Parathyroid adenoma (tissue), 2 donors: Measurements from ENCODE around the gene QRFPR.
"Not testable (repeated sequence)": the region's sequence is repeated elsewhere in the genome, so short reads cannot be mapped to it uniquely, and the experiment has no call there.

Experiments used
- H2AFZ ChIP-seq: fragments of 300-600 bp; sonication (generic); one replicate; pipeline ENCODE4 v1.7.0; 2017; ENCODE audit warnings: antibody characterized with exemption, mild to moderate bottlenecking
- H3K27ac ChIP-seq: fragments of 300-600 bp; sonication (generic); one replicate; pipeline ENCODE4 v1.7.0; 2017
- H3K27me3 ChIP-seq: fragments of 300-600 bp; sonication (generic); one replicate; pipeline ENCODE4 v1.7.0; 2017; ENCODE audit warnings: low read length; ENCODE audit not compliant: control insufficient read depth, insufficient read depth
- H3K36me3 ChIP-seq: fragments of 300-600 bp; sonication (generic); one replicate; pipeline ENCODE4 v1.7.0; 2017; ENCODE audit warnings: low read length; ENCODE audit not compliant: control insufficient read depth, insufficient read depth
- H3K4me1 ChIP-seq: fragments of 300-600 bp; sonication (generic); one replicate; pipeline ENCODE4 v1.7.0; 2017; ENCODE audit warnings: control low read depth
- H3K4me2 ChIP-seq: fragments of 300-600 bp; sonication (generic); one replicate; pipeline ENCODE4 v1.7.0; 2017; ENCODE audit warnings: low read length
- H3K4me3 ChIP-seq: fragments of 300-600 bp; sonication (generic); one replicate; pipeline ENCODE4 v1.7.0; 2017; ENCODE audit warnings: low read depth, low read length
- H3K79me2 ChIP-seq: fragments of 300-600 bp; sonication (generic); one replicate; pipeline ENCODE4 v1.7.0; 2017; ENCODE audit warnings: control low read depth
- H3K9ac ChIP-seq: fragments of 300-600 bp; sonication (generic); one replicate; pipeline ENCODE4 v1.7.0; 2017; ENCODE audit warnings: mild to moderate bottlenecking
- H3K9me3 ChIP-seq: fragments of 300-600 bp; sonication (generic); one replicate; pipeline ENCODE4 v1.7.0; 2017; ENCODE audit warnings: low read length; ENCODE audit not compliant: control insufficient read depth
- CTCF ChIP-seq: fragments of 300-600 bp; sonication (generic); IDR thresholded peaks from one replicate; pipeline ENCODE4 v1.7.0; 2017; ENCODE audit warnings: antibody characterized with exemption, mild to moderate bottlenecking
- donor health status: primary hyperparathyroidism.

Gene QRFPR

GRCh38 chr4:121380776-121381462 lies at the start of gene QRFPR:
Gene QRFPR (minus strand): TSS chr4:121381018. CDS start chr4:121380647, 371 bp downstream.
- no peaks in the 10 kb centered on the region for H3K79me2 ChIP-seq
- no peaks in the 10 kb centered on the region for H3K27me3 ChIP-seq
- no peaks in the 10 kb centered on the region for H3K4me1 ChIP-seq
- no peak within 1 kb of the TSS for H3K4me3 ChIP-seq
- peak within 1 kb of the TSS; percentile 46 for H3K4me2 ChIP-seq
- no peak within 1 kb of the TSS for H3K9ac ChIP-seq
- H2AFZ ChIP-seq: no peak within 1 kb of the TSS
- no peaks in the 10 kb centered on the region for H3K9me3 ChIP-seq
- no peak within 1 kb of the TSS for H3K27ac ChIP-seq
- no peaks in the 10 kb centered on the region for H3K36me3 ChIP-seq
- TF ChIP-seq CTCF: no peak

GRCh38 chr4:121428721-121429120 lies 47.9 kb upstream of the QRFPR start:
- no peak overlapping the region for H2AFZ ChIP-seq
- H3K4me2 ChIP-seq: no peak overlapping the region
- H3K79me2 ChIP-seq: no peaks in the 10 kb centered on the region
- H3K27me3 ChIP-seq: no peaks in the 10 kb centered on the region
- no peak overlapping the region for H3K27ac ChIP-seq
- no peaks in the 10 kb centered on the region for H3K9me3 ChIP-seq
- no peak overlapping the region for H3K4me3 ChIP-seq
- no peak for TF ChIP-seq CTCF
- H3K4me1 ChIP-seq: no peaks in the 10 kb centered on the region
- H3K9ac ChIP-seq: no peak overlapping the region
- H3K36me3 ChIP-seq: no peaks in the 10 kb centered on the region

- no peak for TF ChIP-seq CTCF
- Histone ChIP-seq H3K79me2 (no peaks in the 10 kb centered on the region), H3K27me3 (no peaks in the 10 kb centered on the region), H3K9ac (no peak overlapping the region), H3K4me2 (no peak overlapping the region), H3K4me3 (no peak overlapping the region), H3K9me3 (no peaks in the 10 kb centered on the region), H3K36me3 (no peaks in the 10 kb centered on the region), H3K4me1 (no peaks in the 10 kb centered on the region), H3K27ac (no peak overlapping the region), H2AFZ (no peak overlapping the region)
Measured at GRCh38 chr4:121421594-121421993, 40.8 kb upstream of the QRFPR start.

GRCh38 chr4:121411151-121411744 lies 30.4 kb upstream of the QRFPR start:
- Histone ChIP-seq H2AFZ (no peak overlapping the region), H3K79me2 (no peaks in the 10 kb centered on the region), H3K27ac (no peak overlapping the region), H3K4me1 (no peaks in the 10 kb centered on the region), H3K36me3 (no peaks in the 10 kb centered on the region), H3K4me2 (no peak overlapping the region), H3K4me3 (no peak overlapping the region), H3K9me3 (no peaks in the 10 kb centered on the region), H3K27me3 (no peaks in the 10 kb centered on the region), H3K9ac (no peak overlapping the region)
- TF ChIP-seq CTCF: no peak

- H3K4me3 ChIP-seq: not testable (repeated sequence)
Measured at GRCh38 chr4:121408567-121408966, 27.7 kb upstream of the QRFPR start.

More at GRCh38 chr4:121408567-121408966, 27.7 kb upstream of the QRFPR start:
- H3K9ac ChIP-seq, H3K9me3 ChIP-seq, H3K4me1 ChIP-seq, H3K36me3 ChIP-seq, H3K27ac ChIP-seq, H2AFZ ChIP-seq, H3K79me2 ChIP-seq, H3K27me3 ChIP-seq, H3K4me2 ChIP-seq: not testable (repeated sequence)
